Adrenal gland (tissue), 5 donors: ENCODE measurements around the gene LRRC41.
"Not testable (repeated sequence)": the region's sequence is repeated elsewhere in the genome, so short reads cannot be mapped to it uniquely, and the experiment has no call there.

Source experiments
- POLR2A ChIP-seq, 2 donors: fragments of 450-650 bp; IDR thresholded peaks; one replicate each; pipeline ENCODE4 v1.6.1; 2017; ENCODE audit warnings: antibody characterized with exemption in 2 of 2, mild to moderate bottlenecking in 2 of 2, moderate library complexity in 1 of 2
- TF ChIP-seq, protein P1 (sequence below), 6 experiments: fragments of 450-650 bp in 4 of 6; fragments of 200-600 bp in 2 of 6; sonication (generic) in 1 of 6; IDR thresholded peaks; 1 replicate in 5 of 6; 2 replicates in 1 of 6; pipeline versions ENCODE4 v1.5.1 to v1.8.0; 2016 to 2021; ENCODE audit warnings: antibody characterized with exemption in 6 of 6, mild to moderate bottlenecking in 2 of 6, moderate library complexity in 1 of 6
- donor health status: DM: no; HTN: no; CAD: no.

DNA sequence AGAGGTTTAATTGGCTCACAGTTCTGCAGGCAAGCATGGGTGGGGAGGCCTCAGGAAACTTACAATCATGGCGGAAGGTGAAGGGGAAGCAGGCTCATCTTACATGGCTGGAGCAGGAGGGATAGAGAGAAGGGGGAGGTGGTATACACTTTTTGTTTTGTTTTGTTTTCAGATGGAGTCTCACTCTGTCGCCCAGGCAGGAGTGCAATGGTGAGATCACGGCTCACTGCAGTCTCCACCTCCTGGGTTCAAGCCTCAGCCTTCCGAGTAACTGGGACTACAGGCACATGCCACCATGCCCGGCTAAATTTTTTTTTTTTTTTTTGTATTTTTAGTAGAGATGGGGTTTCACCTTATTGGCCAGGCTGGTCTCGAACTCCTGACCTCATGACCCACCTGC lies 18.8 kb upstream of the LRRC41 start:
- TF ChIP-seq, protein P1, sequence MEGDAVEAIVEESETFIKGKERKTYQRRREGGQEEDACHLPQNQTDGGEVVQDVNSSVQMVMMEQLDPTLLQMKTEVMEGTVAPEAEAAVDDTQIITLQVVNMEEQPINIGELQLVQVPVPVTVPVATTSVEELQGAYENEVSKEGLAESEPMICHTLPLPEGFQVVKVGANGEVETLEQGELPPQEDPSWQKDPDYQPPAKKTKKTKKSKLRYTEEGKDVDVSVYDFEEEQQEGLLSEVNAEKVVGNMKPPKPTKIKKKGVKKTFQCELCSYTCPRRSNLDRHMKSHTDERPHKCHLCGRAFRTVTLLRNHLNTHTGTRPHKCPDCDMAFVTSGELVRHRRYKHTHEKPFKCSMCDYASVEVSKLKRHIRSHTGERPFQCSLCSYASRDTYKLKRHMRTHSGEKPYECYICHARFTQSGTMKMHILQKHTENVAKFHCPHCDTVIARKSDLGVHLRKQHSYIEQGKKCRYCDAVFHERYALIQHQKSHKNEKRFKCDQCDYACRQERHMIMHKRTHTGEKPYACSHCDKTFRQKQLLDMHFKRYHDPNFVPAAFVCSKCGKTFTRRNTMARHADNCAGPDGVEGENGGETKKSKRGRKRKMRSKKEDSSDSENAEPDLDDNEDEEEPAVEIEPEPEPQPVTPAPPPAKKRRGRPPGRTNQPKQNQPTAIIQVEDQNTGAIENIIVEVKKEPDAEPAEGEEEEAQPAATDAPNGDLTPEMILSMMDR (IDR thresholded peaks at IDR 0.05) = not testable (repeated sequence)
- not testable (repeated sequence) for TF ChIP-seq POLR2A (IDR thresholded peaks at IDR 0.05)
